Left ventricle myocardium inferior (tissue), 1 donor: Measurements from ENCODE around the gene SEBOX. TPM values are rescaled to one million over a fixed set of nuclear protein-coding genes. Genes with fewer than 3 reads are reported as not detected.

Experiments
- DNase-seq: peaks from one replicate; pipeline ENCODE4 v3.0.0-alpha.2; 2020
- H3K27ac ChIP-seq: fragments of 200-600 bp; replicated peaks from 2 replicates; pipeline ENCODE4 v1.8.0; 2021
- H3K27me3 ChIP-seq: fragments of 200-600 bp; 2 replicates; pipeline ENCODE4 v1.8.0; 2021; ENCODE audit warnings: low read depth
- H3K36me3 ChIP-seq: fragments of 200-600 bp; 2 replicates; pipeline ENCODE4 v1.8.0; 2021
- H3K4me1 ChIP-seq: fragments of 200-600 bp; 2 replicates; pipeline ENCODE4 v1.8.0; 2021
- H3K4me3 ChIP-seq: fragments of 200-600 bp; 2 replicates; pipeline ENCODE4 v1.8.0; 2021; ENCODE audit warnings: mild to moderate bottlenecking, moderate library complexity
- H3K9me3 ChIP-seq: fragments of 200-600 bp; replicated peaks from 2 replicates; pipeline ENCODE4 v1.8.0; 2021
- intact Hi-C: fragments of 100-400 bp; cut with micrococcal nuclease; formaldehyde crosslinking; loops from one replicate; pipeline ENCODE4 v1.11.0; 2022
- microRNA-seq: library from miRNA; unstranded; fragments of <30 nt; microRNA quantifications from one replicate; pipeline ENCODE4 v1.2.0, GENCODE V29; 2020
- total RNA-seq: library from RNA; stranded (reverse); fragmentation: NEBNext Ultra II Directional; extraction: Animal tissue kit (Norgen Biotek cat#: 25700); gene quantifications from one replicate; pipeline ENCODE4 v1.2.1, GENCODE V29; 2021
- TF ChIP-seq, protein P1 (sequence below): fragments of 200-600 bp; IDR thresholded peaks from 2 replicates; pipeline ENCODE4 v1.8.0; 2021; ENCODE audit warnings: antibody characterized with exemption, mild to moderate bottlenecking, borderline replicate concordance
- donor health status: DM: no; HTN: yes; CAD: no; lungs with severe emphysema.

SEBOX gene
- total RNA-seq, 1 donor from 2014 or later: not detected

DNA sequence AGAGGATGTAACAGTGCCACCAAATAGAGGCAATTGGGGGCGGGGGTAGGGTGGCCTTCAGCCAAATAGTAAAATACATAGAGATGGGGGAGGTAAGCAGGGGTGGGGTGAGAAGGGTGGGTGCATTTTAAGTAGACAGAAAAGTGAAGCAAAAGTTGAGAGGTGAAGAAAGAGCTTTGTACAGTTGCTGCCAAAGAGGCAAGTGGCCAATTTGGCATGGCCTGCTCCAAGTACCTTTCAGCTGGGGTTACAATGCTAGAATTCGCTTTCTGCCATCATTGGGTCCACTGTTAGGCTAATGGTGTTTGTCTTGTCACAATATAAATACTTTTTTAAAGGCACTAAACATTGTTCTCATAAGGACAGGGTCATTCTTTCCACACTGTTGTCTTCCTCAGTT, 51.2 kb downstream of the SEBOX start:
- TF ChIP-seq, protein P1, sequence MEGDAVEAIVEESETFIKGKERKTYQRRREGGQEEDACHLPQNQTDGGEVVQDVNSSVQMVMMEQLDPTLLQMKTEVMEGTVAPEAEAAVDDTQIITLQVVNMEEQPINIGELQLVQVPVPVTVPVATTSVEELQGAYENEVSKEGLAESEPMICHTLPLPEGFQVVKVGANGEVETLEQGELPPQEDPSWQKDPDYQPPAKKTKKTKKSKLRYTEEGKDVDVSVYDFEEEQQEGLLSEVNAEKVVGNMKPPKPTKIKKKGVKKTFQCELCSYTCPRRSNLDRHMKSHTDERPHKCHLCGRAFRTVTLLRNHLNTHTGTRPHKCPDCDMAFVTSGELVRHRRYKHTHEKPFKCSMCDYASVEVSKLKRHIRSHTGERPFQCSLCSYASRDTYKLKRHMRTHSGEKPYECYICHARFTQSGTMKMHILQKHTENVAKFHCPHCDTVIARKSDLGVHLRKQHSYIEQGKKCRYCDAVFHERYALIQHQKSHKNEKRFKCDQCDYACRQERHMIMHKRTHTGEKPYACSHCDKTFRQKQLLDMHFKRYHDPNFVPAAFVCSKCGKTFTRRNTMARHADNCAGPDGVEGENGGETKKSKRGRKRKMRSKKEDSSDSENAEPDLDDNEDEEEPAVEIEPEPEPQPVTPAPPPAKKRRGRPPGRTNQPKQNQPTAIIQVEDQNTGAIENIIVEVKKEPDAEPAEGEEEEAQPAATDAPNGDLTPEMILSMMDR: no peak
- Histone ChIP-seq H3K4me3 (no peak overlapping the region), H3K27me3 (peaks cover 8% of the 10 kb centered on the region), H3K27ac (no peak overlapping the region), H3K9me3 (no peaks in the 10 kb centered on the region), H3K36me3 (no peaks in the 10 kb centered on the region), H3K4me1 (peaks cover 10% of the 10 kb centered on the region)
- intact Hi-C loops: no loop called here
- DNase-seq: no peak

Small RNA genes lying within 50 kb of the gene (microRNA-seq; reads per million reads assigned to microRNA genes)
- not detected for gene MIR4723

Other genes starting within 250 kb of the SEBOX start
- gene TMEM97, start 46.0 kb downstream of the SEBOX start, total RNA-seq: 2.1 TPM
- 14.3 TPM for gene IFT20, start 29.7 kb downstream of the SEBOX start, total RNA-seq
- 35.1 TPM for gene TNFAIP1, start 29.4 kb downstream of the SEBOX start, total RNA-seq
- 154 TPM for gene POLDIP2, start 7.7 kb downstream of the SEBOX start, total RNA-seq
- gene VTN, start 5.1 kb upstream of the SEBOX start, total RNA-seq: 40.4 TPM
- gene SARM1, start 6.5 kb upstream of the SEBOX start, total RNA-seq: 5.1 TPM
- 6.0 TPM for gene SLC46A1, start 41.0 kb upstream of the SEBOX start, total RNA-seq
- gene SLC13A2, start 108.4 kb upstream of the SEBOX start, total RNA-seq: not detected
- not detected for gene FOXN1, start 141.1 kb upstream of the SEBOX start, total RNA-seq
- 22.5 TPM for gene UNC119, start 187.4 kb upstream of the SEBOX start, total RNA-seq
- gene PIGS, start 206.3 kb upstream of the SEBOX start, total RNA-seq: 38.2 TPM
- gene ALDOC, start 211.7 kb upstream of the SEBOX start, total RNA-seq: 329 TPM
- 1.0 TPM for gene SPAG5, start 233.8 kb upstream of the SEBOX start, total RNA-seq
- gene RSKR, start 249.0 kb upstream of the SEBOX start, total RNA-seq: 6.7 TPM